ENCODE data around the gene DAG1.

Gene DAG1

DNA sequence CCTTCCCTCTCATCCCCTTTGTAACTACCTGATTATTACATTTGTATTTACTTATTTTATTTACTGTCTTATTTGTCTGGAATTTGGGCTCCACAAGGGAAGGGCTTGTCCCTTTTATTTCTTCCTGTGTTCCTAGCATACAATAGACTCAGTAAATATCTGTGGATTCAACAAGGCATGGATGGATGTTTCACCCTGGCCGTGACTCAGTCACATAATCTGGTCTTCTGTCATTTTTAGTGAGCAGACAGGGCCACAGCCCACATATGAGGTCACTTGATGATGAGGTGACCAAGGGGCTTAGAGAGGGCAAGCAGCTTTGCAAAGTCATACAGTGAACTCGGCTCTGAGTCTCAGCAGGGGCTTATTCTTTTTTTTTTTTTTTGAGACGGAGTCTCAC is 7.8 kb upstream of the DAG1 start:
- Histone ChIP-seq H2AFZ (ENCODE audit: low read length) (no peak overlapping the region), H3F3A (ENCODE audit: insufficient read depth, low read length) (no peaks in the 10 kb centered on the region), H4K20me1 (ENCODE audit: insufficient read depth, low read length) (no peaks in the 10 kb centered on the region), H3K4me1 (ENCODE audit: insufficient read depth, low read length, severe bottlenecking) (no peaks in the 10 kb centered on the region), H3K27ac (ENCODE audit: low read depth, low read length, poor library complexity, severe bottlenecking) (no peak overlapping the region), H3K9me2 (ENCODE audit: low read depth, low read length) (no peaks in the 10 kb centered on the region), H3K27me3 (ENCODE audit: insufficient read depth, low read length) (no peaks in the 10 kb centered on the region), H3K4me3 (ENCODE audit: low read depth, low read length, poor library complexity, severe bottlenecking) (no peak overlapping the region), H3K9me3 (ENCODE audit: low read length) (no peaks in the 10 kb centered on the region), H3K9ac (ENCODE audit: low read length) (no peak overlapping the region), H3K79me2 (ENCODE audit: insufficient read depth, low read length) (no peaks in the 10 kb centered on the region), H3K36me3 (ENCODE audit: insufficient read depth, low read length) (no peaks in the 10 kb centered on the region), H3K4me2 (ENCODE audit: low read length) (no peak overlapping the region)
- no peak for TF ChIP-seq EZH2 (IDR thresholded peaks at IDR 0.05; ENCODE audit: borderline replicate concordance, low read length)
- TF ChIP-seq, protein P1, sequence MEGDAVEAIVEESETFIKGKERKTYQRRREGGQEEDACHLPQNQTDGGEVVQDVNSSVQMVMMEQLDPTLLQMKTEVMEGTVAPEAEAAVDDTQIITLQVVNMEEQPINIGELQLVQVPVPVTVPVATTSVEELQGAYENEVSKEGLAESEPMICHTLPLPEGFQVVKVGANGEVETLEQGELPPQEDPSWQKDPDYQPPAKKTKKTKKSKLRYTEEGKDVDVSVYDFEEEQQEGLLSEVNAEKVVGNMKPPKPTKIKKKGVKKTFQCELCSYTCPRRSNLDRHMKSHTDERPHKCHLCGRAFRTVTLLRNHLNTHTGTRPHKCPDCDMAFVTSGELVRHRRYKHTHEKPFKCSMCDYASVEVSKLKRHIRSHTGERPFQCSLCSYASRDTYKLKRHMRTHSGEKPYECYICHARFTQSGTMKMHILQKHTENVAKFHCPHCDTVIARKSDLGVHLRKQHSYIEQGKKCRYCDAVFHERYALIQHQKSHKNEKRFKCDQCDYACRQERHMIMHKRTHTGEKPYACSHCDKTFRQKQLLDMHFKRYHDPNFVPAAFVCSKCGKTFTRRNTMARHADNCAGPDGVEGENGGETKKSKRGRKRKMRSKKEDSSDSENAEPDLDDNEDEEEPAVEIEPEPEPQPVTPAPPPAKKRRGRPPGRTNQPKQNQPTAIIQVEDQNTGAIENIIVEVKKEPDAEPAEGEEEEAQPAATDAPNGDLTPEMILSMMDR (IDR thresholded peaks at IDR 0.05; ENCODE audit: low read length): no peak

DNA sequence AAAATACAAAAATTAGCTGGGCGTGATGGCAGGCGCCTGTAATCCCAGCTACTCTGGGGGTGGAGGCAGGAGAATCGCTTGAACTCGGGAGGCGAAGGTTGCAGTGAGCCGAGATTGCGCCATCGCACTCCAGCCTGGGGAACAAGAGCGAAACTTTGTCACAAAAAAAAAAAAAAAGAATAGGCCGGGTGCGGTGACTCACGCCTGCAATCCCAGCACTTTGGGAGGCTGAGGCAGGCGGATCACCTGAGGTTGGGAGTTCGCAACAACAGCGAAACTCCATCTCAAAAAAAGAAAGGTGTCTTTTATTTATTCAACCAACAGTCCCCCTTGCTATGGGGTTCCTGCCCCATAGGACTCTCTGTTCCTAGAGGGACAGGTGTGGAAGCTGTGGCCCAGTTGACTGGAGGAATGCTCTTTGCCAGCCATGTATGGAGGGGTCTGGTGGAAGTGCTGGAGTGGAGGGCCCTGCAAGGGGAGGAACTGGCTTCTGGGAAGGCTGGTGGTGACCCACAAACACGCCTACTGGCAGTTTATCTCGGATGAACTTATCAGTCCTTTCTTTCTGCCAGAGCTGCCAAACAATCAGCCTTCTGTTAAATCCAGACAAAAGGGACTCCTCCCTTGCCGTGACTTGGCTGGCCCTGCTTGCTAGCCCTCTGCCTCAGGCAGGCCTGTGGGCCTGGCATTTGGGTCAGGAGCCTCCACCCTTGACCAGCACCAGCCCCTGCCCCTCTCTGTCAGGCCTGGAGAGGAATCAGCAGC is 4.6 kb upstream of the DAG1 start:
- no peak overlapping the region for H3K4me2 ChIP-seq (ENCODE audit: low read length)
- H2AFZ ChIP-seq (ENCODE audit: low read length): no peak overlapping the region
- H3K9ac ChIP-seq (ENCODE audit: low read length): no peak overlapping the region
- TF ChIP-seq EZH2 (IDR thresholded peaks at IDR 0.05; ENCODE audit: borderline replicate concordance, low read length): no peak
- TF ChIP-seq, protein P1 (IDR thresholded peaks at IDR 0.05; ENCODE audit: low read length): no peak
- H3K79me2 ChIP-seq (ENCODE audit: insufficient read depth, low read length): no peaks in the 10 kb centered on the region
- no peak overlapping the region for H3K4me3 ChIP-seq (ENCODE audit: low read depth, low read length, poor library complexity, severe bottlenecking)
- H3K36me3 ChIP-seq (ENCODE audit: insufficient read depth, low read length): no peaks in the 10 kb centered on the region
- no peak overlapping the region for H3K27ac ChIP-seq (ENCODE audit: low read depth, low read length, poor library complexity, severe bottlenecking)
- H3K9me3 ChIP-seq (ENCODE audit: low read length): no peaks in the 10 kb centered on the region
- H3K4me1 ChIP-seq (ENCODE audit: insufficient read depth, low read length, severe bottlenecking): peaks cover 7% of the 10 kb centered on the region
- no peaks in the 10 kb centered on the region for H3K9me2 ChIP-seq (ENCODE audit: low read depth, low read length)
- no peaks in the 10 kb centered on the region for H4K20me1 ChIP-seq (ENCODE audit: insufficient read depth, low read length)
- no peaks in the 10 kb centered on the region for H3F3A ChIP-seq (ENCODE audit: insufficient read depth, low read length)
- H3K27me3 ChIP-seq (ENCODE audit: insufficient read depth, low read length): no peaks in the 10 kb centered on the region

DNA sequence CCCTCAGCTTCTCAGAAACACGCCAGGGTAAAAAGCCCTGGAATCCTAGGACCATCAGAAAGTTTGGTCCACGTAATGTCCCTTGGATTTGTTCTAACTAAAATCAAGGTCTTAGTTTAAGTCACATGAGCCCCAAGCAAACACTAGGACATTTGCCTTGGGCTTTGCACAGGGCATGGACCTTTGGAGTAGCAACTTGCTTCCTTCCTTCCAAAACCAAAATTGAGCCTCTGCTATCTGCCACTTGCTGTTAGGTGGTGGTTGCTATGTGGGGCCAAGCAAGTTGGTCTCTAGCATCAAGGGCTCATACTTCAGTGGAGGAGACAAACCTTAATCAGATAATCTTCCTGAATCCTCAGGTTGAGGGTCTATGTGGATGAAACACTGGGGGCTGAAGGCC is 4.0 kb upstream of the DAG1 start:
- H3K4me2 ChIP-seq (ENCODE audit: low read length): no peak overlapping the region
- H3K9me3 ChIP-seq (ENCODE audit: low read length): no peaks in the 10 kb centered on the region
- peaks cover 4% of the 10 kb centered on the region for H3K79me2 ChIP-seq (ENCODE audit: insufficient read depth, low read length)
- H3F3A ChIP-seq (ENCODE audit: insufficient read depth, low read length): no peaks in the 10 kb centered on the region
- no peaks in the 10 kb centered on the region for H4K20me1 ChIP-seq (ENCODE audit: insufficient read depth, low read length)
- TF ChIP-seq, protein P1 (IDR thresholded peaks at IDR 0.05; ENCODE audit: low read length): no peak
- no peak for TF ChIP-seq EZH2 (IDR thresholded peaks at IDR 0.05; ENCODE audit: borderline replicate concordance, low read length)
- H3K27me3 ChIP-seq (ENCODE audit: insufficient read depth, low read length): no peaks in the 10 kb centered on the region
- H3K4me1 ChIP-seq (ENCODE audit: insufficient read depth, low read length, severe bottlenecking): peaks cover 11% of the 10 kb centered on the region
- no peak overlapping the region for H3K27ac ChIP-seq (ENCODE audit: low read depth, low read length, poor library complexity, severe bottlenecking)
- no peaks in the 10 kb centered on the region for H3K36me3 ChIP-seq (ENCODE audit: insufficient read depth, low read length)
- no peak overlapping the region for H3K4me3 ChIP-seq (ENCODE audit: low read depth, low read length, poor library complexity, severe bottlenecking)
- no peak overlapping the region for H2AFZ ChIP-seq (ENCODE audit: low read length)
- H3K9me2 ChIP-seq (ENCODE audit: low read depth, low read length): no peaks in the 10 kb centered on the region
- no peak overlapping the region for H3K9ac ChIP-seq (ENCODE audit: low read length)

Measured in OCI-LY1 (cell line).